Panc1 (cell line): ENCODE measurements around the gene MTCH1. TPM values are rescaled to one million over a fixed set of nuclear protein-coding genes. Genes with fewer than 3 reads are reported as not detected.

ENCODE experiments used
- ATAC-seq: fragments of 200-7000 bp; cut with Tn5 transposase; 2 replicates; pipeline ENCODE4 v1.9.1; 2020; ENCODE audit warnings: mild to moderate bottlenecking, moderate library complexity
- BruUV-seq: library from RNA; stranded (reverse); fragments of 400-500 nt; replicated peaks from 2 replicates; lab custom pipeline; 2021; lab: Mats Ljungman, UMichigan
- CTCF ChIA-PET: fragments of 300-600 bp; sonication (Branson Sonifier 250); formaldehyde crosslinking; loops from one replicate; lab custom pipeline; 2022; ENCODE audit warnings: antibody characterized with exemption; lab: Charles Lee
- POLR2A ChIA-PET: fragments of 300-600 bp; sonication (Branson Sonifier 250); formaldehyde crosslinking; loops from one replicate; lab custom pipeline; 2022; ENCODE audit warnings: antibody characterized with exemption; lab: Charles Lee
- DNase-seq: peaks from one replicate; pipeline ENCODE4 v3.0.0-alpha.2; 2010; ENCODE audit warnings: low read depth, low spot score
- H3K27ac ChIP-seq: 2 replicates; pipeline ENCODE4 v1.5.1; 2011; ENCODE audit warnings: mild to moderate bottlenecking, low read length, inconsistent platforms
- H3K27me3 ChIP-seq: fragments of 200-500 bp; sonication (Bioruptor generic); 2 replicates; pipeline ENCODE4 v1.6.0; 2014; ENCODE audit warnings: low read length, inconsistent platforms; ENCODE audit not compliant: control insufficient read depth, insufficient read depth
- H3K36me3 ChIP-seq: fragments of 200-500 bp; sonication (Bioruptor generic); 2 replicates; pipeline ENCODE4 v1.5.1; 2014; ENCODE audit warnings: inconsistent platforms, mild to moderate bottlenecking, low read length, moderate library complexity; ENCODE audit not compliant: control insufficient read depth, insufficient read depth
- H3K4me1 ChIP-seq: 2 replicates; pipeline ENCODE4 v1.5.1; 2011; ENCODE audit warnings: inconsistent platforms, mild to moderate bottlenecking, low read length, moderate library complexity; ENCODE audit not compliant: control insufficient read depth, insufficient read depth
- H3K4me3 ChIP-seq, 2 experiments: 2 replicates each; pipeline ENCODE4 v1.5.1; 2011 to 2012; ENCODE audit warnings: low read depth in 2 of 2, low read length in 2 of 2, mild to moderate bottlenecking in 2 of 2, inconsistent platforms in 1 of 2, moderate library complexity in 1 of 2
- H3K9me3 ChIP-seq: fragments of 200-500 bp; sonication (Bioruptor generic); 2 replicates; pipeline ENCODE4 v1.5.1; 2014; ENCODE audit warnings: low read depth, mild to moderate bottlenecking, inconsistent platforms, low read length, moderate library complexity; ENCODE audit not compliant: control insufficient read depth, insufficient read depth
- CTCF ChIP-seq: fragments of 450-650 bp; IDR thresholded peaks from 2 replicates; pipeline ENCODE4 v1.5.1; 2017; ENCODE audit warnings: mild to moderate bottlenecking
- POLR2AphosphoS5 ChIP-seq: IDR thresholded peaks from 2 replicates; pipeline ENCODE4 v1.6.1; 2012; ENCODE audit warnings: mild to moderate bottlenecking, low read depth, low read length, moderate library complexity
- REST ChIP-seq, 2 experiments: IDR thresholded peaks; 2 replicates each; pipeline ENCODE4 v1.6.1; 2011 to 2012; ENCODE audit warnings: low read depth in 2 of 2, control low read depth in 1 of 2, low read length in 1 of 2, mild to moderate bottlenecking in 1 of 2, moderate library complexity in 1 of 2; ENCODE audit not compliant: insufficient read depth in 1 of 2
- SIN3A ChIP-seq: IDR thresholded peaks from 2 replicates; pipeline ENCODE4 v1.6.1; 2012; ENCODE audit warnings: low read depth, mild to moderate bottlenecking, low read length, moderate library complexity, borderline replicate concordance; ENCODE audit not compliant: insufficient read depth
- TCF7L2 ChIP-seq: IDR thresholded peaks from 2 replicates; pipeline ENCODE4 v1.6.1; 2011; ENCODE audit warnings: mild to moderate bottlenecking, low read depth, low read length, inconsistent platforms
- in situ Hi-C: cut with HindIII; loops from 2 replicates; pipeline ENCODE4 v1.10.0; 2016; ENCODE audit warnings: low sequenced_read_pairs, low pct_unique_long_range_greater_than_20kb
- intact Hi-C: fragments of 100-400 bp; cut with micrococcal nuclease; formaldehyde crosslinking; loops from one replicate; pipeline ENCODE4 v1.10.0; 2022; ENCODE audit not compliant: unreplicated experiment
- total RNA-seq: library from RNA; stranded (reverse); gene quantifications from one replicate; pipeline ENCODE4 v1.2.1, GENCODE V29; 2021; ENCODE audit not compliant: unreplicated experiment

MTCH1 gene
- total RNA-seq, 1 experiment from 2014 or later, result 223 TPM

- in situ Hi-C loops, result no loop called here
- intact Hi-C loops, result no loop called here
- H3K4me3 ChIP-seq, result no peak overlapping the region
- H3K36me3 ChIP-seq, result no peaks in the 10 kb centered on the region
- no peaks in the 10 kb centered on the region for H3K9me3 ChIP-seq
- DNase-seq (no peak), ATAC-seq (peak; percentile 6; the same call in 1 of the 2 replicates)
- no TSS peak for BruUV-seq
- H3K27ac ChIP-seq, result no peak overlapping the region
- no peaks in the 10 kb centered on the region for H3K27me3 ChIP-seq
- peaks cover 8% of the 10 kb centered on the region; the same call in 1 of the 2 replicates for H3K4me1 ChIP-seq
- POLR2A ChIA-PET, result no interaction called here
- no peak for TF ChIP-seq POLR2AphosphoS5
- no peak for TF ChIP-seq TCF7L2
- CTCF ChIA-PET, result interaction anchor here (0.6 kb wide), 1 partner anchor 43 kb away, joined by 3 read pairs; no protein-coding TSS in a partner anchor
These were observed 29.6 kb downstream of the MTCH1 start for GRCh38 chr6:36956446-36956820.

DNA sequence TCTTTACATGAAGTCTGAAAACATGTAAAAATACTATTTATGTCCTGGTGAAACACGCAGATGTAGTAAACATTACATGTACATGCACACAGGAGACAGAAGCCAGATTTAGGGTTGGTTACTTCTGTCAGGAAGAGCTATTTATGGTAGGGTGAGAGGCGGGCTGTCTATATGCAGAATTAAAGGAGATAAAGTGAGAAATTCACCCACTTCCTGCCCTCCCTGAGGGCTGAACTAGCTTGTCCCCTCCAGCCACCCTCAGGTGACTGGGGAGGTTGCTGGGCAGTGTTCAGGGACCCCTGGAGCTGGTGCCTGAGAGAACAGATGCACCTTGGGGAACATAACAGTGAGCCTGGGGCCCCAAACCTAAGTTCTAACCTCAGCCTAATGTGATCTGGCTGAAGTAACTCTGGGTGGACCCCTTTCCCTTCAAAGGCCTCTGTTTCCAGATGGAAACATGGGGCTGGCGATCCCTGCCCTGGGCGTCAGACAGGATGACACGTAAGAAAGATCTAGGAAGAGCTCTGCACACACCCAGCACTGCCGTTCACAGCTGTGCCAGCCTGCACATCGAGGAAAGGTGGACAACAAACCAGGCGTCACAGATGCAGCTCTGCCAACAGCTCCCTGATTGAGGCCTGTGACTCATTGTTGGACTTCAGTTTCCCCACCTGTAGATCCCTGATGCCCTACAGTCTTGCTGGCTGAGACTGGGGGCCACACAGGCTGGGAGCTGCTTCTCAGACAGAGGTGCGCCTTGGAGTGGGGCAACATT, 30.1 kb downstream of the MTCH1 start:
- TF ChIP-seq POLR2AphosphoS5 (no peak), SIN3A (no peak), CTCF (no peak), REST (IDR thresholded peaks at IDR 0.05; ENCODE audit: insufficient read depth in 1 of 2, low read depth in 2 of 2, low read length in 1 of 2) (no peak), TCF7L2 (no peak)
- ChIA-PET POLR2A (interaction anchor here (0.6 kb wide), 1 partner anchor 51 kb away, joined by 11 read pairs; no protein-coding TSS in a partner anchor), CTCF (interaction anchor here (0.6 kb wide), 1 partner anchor 42 kb away, joined by 3 read pairs; no protein-coding TSS in a partner anchor)
- no peaks in the 10 kb centered on the region for H3K36me3 ChIP-seq
- DNase-seq, result no peak
- no peaks in the 10 kb centered on the region for H3K9me3 ChIP-seq
- no peak overlapping the region for H3K4me3 ChIP-seq
- intact Hi-C loops (no loop called here), in situ Hi-C loops (no loop called here)
- no TSS peak for BruUV-seq
- no peaks in the 10 kb centered on the region for H3K27me3 ChIP-seq
- ATAC-seq, result peak; percentile 19; the same call in 1 of the 2 replicates
- H3K4me1 ChIP-seq, result peaks cover 3% of the 10 kb centered on the region; the same call in 1 of the 2 replicates
- no peak overlapping the region for H3K27ac ChIP-seq

DNA sequence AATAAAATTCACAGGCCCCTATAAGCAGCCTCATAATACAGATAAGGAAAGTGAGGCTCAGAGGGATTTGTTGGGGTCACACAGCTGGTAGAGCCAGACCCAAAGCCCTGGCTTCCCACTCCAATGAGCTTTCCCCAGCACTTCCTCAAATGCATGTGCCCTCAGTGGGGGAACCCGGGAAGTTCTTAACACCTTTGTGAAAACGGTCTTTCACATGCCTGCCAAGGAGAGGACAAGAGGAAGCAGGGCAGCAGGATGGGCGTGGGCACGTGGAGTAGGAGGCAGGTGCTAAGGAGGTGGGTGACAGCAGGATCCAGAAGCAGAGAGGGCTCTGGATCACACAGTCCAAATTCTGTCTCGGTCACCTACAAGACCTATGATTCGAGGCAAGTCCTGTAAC, 30.9 kb downstream of the MTCH1 start:
- Histone ChIP-seq H3K36me3 (no peaks in the 10 kb centered on the region), H3K9me3 (no peaks in the 10 kb centered on the region), H3K4me1 (no peaks in the 10 kb centered on the region), H3K27me3 (no peaks in the 10 kb centered on the region), H3K27ac (no peak overlapping the region), H3K4me3 (no peak overlapping the region)
- TF ChIP-seq CTCF (no peak), REST (IDR thresholded peaks at IDR 0.05; ENCODE audit: insufficient read depth in 1 of 2, low read depth in 2 of 2, low read length in 1 of 2) (no peak), TCF7L2 (no peak), POLR2AphosphoS5 (no peak)
- ChIA-PET POLR2A (no interaction called here), CTCF (no interaction called here)
- in situ Hi-C loops, result no loop called here
- ATAC-seq (no peak), DNase-seq (no peak)
- no TSS peak for BruUV-seq
- intact Hi-C loops, result no loop called here
